ENCODE data around the gene ST6GALNAC3. TPM values are rescaled to one million over a fixed set of nuclear protein-coding genes. Genes with fewer than 3 reads are reported as not detected.
A peak's percentile ranks its signal among the peaks of the same experiment; 100 is the strongest.

ST6GALNAC3 gene
- total RNA-seq, 2 donors from 2014 or later, result 10.5 to 13.3 TPM

DNA sequence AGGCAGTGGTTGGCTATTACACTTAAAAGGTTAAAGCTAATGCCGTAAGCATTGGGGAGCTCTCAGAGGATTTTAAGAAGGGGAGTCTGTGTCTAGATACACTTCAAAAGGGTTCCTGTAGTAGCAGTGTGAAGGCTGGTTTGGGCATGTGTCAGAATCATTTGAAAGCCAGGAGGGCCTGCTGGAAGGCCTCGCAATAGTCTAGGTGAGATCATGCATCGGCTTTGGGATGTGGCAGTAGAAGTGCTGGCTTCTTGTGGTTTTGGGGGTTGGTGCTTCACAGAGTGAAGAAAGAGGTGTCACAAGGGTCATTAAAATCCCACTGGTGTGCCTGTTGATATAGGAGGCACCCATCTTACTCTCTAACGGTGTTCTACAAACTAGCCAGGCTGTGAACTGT lies 85.7 kb downstream of the ST6GALNAC3 start:
- ATAC-seq (no peak), DNase-seq (no peak)
- intact Hi-C loops (cut with DNase I, micrococcal nuclease), result no loop called here

GRCh38 chr1:76161451-76161850 lies 86.9 kb downstream of the ST6GALNAC3 start:
- no peak for DNase-seq
- intact Hi-C loops (cut with DNase I, micrococcal nuclease), result no loop called here
- no peak for ATAC-seq

DNA sequence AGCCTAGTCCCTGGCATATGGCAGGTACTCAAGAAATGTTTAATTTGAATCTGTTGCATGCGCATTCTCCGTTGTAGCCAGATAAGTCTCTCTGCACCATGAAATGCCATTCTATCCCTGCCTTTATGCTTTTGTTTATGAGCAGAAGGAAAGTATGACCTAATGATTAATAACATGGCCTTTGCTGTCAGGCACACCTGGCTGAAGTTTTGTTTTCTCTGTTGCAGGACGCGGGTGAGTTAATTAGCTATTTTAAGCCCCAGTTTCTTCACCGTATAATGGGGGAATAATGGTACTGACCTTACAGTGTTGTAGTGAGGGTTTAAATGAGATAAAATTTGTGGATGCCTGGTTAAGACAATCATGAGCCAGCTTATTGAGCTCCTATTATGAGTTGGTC lies 87.7 kb downstream of the ST6GALNAC3 start:
- intact Hi-C loops (cut with DNase I, micrococcal nuclease), result no loop called here
- DNase-seq (no peak), ATAC-seq (no peak)

GRCh38 chr1:76164165-76164564 lies 89.6 kb downstream of the ST6GALNAC3 start:
- DNase-seq (no peak), ATAC-seq (peak; percentile 58)
- intact Hi-C loops (cut with DNase I, micrococcal nuclease), result no loop called here

DNA sequence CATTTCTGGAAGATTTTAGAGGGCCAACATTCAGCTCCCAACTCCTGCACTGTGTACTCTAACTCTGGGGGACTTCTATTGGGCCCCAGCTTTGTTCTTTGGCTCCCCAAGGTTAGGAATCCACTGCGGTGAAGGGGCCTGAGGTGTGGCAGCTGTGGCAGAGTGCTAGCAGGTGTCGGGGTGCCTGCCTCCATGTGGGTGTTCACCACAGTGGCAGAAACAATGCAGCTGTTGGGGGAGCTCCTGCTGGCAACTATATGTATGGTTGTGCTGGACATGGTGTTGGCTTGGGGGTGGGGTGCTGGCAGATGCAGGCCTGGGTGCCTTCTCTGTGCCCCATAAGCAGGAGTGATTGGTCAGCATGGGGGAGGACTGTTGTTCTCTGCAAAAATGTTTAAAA lies 95.5 kb downstream of the ST6GALNAC3 start:
- no peak for DNase-seq

GRCh38 chr1:76170513-76170912 lies 96.0 kb downstream of the ST6GALNAC3 start:
- intact Hi-C loops (cut with DNase I, micrococcal nuclease), result no loop called here
- no peak for ATAC-seq
- DNase-seq, result no peak

More for the DNA sequence above, 95.5 kb downstream of the ST6GALNAC3 start:
- no peak for ATAC-seq
- intact Hi-C loops (cut with DNase I, micrococcal nuclease), result no loop called here

DNA sequence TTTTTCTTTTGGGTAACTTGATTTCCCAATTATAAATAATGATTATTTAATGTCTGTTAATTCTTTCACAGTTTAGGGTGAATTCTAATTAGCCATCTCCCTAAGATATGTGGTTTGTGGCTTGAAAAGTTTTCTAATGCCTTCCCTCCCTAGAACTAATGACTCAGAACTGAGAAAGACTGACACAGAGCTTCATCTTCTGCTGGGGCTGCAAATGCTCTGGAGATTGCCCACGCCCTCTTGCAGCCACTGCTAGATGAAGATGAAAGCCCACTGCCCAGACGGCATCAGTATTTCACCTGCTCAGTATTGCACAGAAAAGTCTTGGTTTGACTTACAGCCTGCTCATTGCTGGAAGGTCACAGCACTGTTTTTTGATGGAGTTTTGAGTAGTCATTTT lies 101.5 kb downstream of the ST6GALNAC3 start:
- ATAC-seq (no peak), DNase-seq (no peak)
- intact Hi-C loops (cut with DNase I, micrococcal nuclease), result no loop called here

DNA sequence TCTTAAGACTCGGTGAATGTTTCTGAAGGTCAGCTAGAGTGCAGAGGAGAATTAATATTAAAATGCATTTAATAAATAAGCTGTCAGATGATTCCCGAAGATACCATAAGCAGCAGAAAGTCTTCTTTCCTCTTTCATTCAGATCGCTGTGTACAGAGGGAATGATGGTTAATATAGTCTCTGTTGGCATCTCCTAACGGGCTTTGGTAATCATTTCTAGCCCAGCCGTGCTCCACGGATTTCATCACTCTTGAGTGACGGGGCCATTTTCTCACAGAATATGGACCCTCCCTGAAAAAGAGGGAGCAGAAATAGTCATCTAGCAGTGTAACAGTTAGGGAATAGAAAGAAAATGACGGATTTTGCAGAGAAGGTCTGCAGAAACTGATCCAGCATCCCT lies 103.1 kb downstream of the ST6GALNAC3 start:
- intact Hi-C loops (cut with DNase I, micrococcal nuclease), result no loop called here
- no peak for ATAC-seq
- no peak for DNase-seq

DNA sequence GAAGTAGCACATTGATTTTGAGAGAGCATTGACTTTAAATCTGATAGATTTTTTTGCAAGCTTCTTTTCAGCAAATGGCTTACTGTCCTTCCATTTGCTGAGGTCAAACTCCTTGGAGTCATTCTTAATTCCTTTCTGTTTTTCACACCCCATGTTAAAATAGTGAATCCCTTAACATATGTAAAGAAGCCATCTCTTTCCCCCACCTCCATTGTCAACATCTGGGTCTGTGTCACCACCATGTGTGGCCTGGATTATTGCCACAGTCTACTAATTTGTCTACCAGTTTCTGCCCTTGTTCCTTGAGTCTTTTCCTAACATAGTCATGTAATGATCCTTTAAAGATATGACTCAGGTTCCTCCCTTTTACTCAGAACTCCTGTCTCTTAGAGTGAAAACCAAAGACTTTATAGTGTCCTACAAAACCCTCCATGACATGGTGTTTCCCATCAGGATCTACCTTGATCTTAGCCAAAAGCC lies 104.7 kb downstream of the ST6GALNAC3 start:
- ATAC-seq (no peak), DNase-seq (no peak)
- intact Hi-C loops (cut with DNase I, micrococcal nuclease), result no loop called here

- DNase-seq (no peak), ATAC-seq (no peak)
- intact Hi-C loops (cut with DNase I, micrococcal nuclease), result no loop called here
Observed at GRCh38 chr1:76185207-76185606, 110.7 kb downstream of the ST6GALNAC3 start.

DNA sequence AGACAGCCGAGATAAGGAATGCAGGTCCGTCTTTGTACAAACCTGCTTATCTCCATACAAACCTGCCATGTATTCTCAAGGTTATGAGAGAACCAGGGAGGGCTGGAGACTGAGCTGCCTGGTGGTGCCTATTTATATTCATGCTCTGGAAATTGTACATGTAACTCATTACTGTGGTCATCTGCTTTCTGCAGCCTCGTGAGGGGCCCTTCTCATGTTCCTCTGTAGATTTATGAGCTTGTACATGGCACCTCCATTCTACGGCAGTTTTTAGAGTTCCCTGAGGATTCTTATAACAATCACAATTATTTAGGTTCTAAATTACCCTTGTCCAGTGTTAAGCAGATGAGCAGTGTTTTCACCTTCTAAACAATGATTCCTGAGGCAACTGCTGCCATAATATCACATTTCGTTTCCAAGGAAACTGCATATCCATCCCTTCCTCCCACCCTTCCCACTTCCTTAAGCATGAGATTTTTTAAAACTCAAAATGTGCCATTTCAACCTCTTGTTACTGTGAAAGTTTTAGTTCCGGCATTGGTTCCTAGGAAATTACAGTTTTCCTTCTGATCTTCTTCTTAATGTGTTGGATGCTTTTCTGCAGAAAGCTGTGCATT lies 112.1 kb downstream of the ST6GALNAC3 start:
- no peak for DNase-seq
- ATAC-seq, result no peak
- intact Hi-C loops (cut with DNase I, micrococcal nuclease), result no loop called here

DNA sequence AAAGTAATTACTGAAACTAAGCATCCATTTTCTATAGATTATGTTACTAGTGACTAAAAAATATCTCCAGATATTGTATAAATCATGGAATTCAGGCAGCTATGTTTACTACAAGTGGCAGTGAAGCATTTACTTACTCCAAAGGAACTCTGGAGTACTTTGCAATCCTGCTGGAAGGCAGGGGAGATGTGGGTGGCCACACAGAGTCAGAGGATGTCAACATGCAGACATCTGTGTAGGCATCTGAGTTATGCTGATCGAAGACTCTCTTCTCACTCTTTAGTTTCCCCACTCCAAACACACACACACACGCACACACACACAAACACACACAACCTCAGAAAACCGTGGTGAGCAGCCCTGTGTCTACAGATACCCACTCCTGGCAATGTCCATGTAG lies 112.9 kb downstream of the ST6GALNAC3 start:
- DNase-seq (no peak), ATAC-seq (no peak)
- intact Hi-C loops (cut with DNase I, micrococcal nuclease), result no loop called here

GRCh38 chr1:76189310-76189709 lies 114.8 kb downstream of the ST6GALNAC3 start:
- ATAC-seq, result no peak
- intact Hi-C loops (cut with DNase I, micrococcal nuclease), result no loop called here

DNA sequence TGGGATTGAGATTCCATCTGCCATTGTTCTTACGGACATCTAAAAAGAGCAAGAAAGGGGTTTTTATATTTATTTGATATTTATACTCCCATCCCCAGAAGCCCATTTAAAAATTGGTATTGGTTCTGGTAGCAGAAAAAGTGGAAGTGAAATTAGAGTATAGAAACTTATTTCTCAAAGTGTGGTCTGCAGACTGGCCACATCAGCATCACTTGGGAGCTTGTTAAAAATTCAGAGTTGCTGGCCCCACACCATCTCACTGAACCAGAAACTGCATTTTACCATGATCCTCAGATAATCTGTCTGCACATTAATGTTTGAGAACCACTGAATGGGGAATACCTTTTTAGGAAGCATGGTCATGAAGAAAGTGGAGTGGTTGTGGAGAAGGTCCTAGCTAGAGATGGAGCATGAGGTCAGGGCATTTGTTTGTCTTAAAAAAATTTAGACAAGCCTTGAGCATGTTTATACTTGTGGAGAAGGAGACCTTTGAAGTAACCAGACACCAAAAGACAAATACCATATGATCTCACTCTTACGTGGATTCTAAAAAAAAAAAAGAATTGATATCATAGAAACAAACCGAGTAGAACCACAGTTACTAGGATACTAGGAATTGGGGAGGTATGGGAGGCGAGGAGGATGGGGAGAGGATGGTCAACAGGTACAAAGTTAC lies 116.3 kb downstream of the ST6GALNAC3 start:
- intact Hi-C loops (cut with DNase I, micrococcal nuclease), result no loop called here
- DNase-seq (no peak), ATAC-seq (no peak)

More at GRCh38 chr1:76189310-76189709, 114.8 kb downstream of the ST6GALNAC3 start:
- DNase-seq, result no peak

DNA sequence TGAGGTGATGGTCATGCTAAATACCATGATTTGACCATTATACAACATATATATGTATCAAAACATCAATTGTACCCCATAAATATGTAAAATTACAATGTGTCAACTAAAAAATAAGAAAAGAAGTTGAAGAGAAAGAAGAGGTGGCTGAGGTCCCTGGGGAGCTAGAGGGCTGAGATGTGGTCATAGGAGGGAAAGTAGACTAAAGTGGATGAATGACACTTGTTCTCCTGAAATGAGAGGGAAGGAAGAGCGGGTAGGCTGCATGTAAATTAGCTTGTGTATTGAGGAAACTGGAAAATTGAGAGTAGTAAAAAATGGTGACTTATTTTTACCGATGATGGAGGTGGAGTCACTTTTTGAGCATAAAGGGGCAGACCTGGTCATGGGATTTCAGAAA lies 117.0 kb downstream of the ST6GALNAC3 start:
- intact Hi-C loops (cut with DNase I, micrococcal nuclease), result no loop called here
- DNase-seq (no peak), ATAC-seq (no peak)

GRCh38 chr1:76198452-76198851 lies 123.9 kb downstream of the ST6GALNAC3 start:
- ATAC-seq, result no peak
- intact Hi-C loops (cut with DNase I, micrococcal nuclease), result no loop called here
- DNase-seq, result no peak

DNA sequence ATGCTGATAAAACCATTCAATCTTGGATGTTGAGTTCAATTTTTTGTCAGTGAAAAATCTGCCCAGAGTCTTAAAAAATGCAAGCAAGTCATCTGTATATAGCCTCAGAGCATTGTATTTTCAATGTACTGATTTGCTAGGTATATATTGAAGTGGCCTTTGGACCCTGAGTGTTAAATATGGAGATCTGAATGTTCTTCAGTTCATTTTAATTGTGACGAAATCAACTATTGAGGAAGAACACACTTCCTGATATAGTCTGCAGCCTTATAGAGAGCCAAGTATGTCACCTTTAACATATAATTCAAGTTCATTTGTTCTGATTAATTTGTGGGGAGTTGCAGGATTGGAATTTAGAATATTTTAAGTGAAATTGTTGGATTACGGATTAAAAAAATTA lies 128.1 kb downstream of the ST6GALNAC3 start:
- ATAC-seq (peak; percentile 90), DNase-seq (no peak)
- intact Hi-C loops (cut with DNase I, micrococcal nuclease), result no loop called here

DNA sequence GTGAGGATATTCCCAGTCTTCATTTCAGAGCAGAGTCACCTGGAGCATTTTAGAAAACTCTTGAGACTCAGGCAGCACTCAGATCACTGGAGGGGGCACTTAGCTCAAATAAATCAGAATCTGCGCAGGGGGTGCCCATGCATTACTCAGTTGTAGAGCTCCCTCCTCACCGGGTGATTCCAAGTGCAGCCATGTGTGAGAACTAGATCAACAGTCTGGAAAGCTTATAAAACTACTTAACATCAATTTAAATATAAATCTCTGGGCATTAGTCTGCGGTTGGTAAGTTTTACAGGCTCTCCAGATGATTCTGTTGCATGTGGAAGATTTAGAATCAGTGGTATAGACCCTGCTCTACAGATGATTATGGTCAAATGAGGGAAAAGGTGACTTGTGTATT lies 128.6 kb downstream of the ST6GALNAC3 start:
- intact Hi-C loops (cut with DNase I, micrococcal nuclease), result no loop called here
- ATAC-seq (no peak), DNase-seq (no peak)

DNA sequence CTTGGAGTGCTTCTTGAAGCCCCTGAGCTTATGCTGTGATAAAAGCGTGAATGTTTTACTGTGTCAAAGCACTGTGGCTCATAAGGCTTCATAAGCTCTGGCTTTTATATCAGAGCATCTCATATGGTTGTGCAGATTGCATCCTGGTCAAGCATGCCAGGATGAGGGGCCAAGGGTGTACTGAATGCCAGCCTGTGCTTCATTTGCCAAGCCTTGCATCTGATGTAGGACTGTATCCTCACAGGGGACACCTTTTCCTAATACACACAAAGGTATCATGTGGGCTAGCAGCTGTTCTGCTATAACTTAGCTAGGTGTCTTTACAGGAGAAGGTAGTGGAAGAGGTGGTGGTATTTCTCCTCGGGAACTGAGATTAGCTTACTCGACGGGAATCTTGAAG lies 134.7 kb downstream of the ST6GALNAC3 start:
- intact Hi-C loops (cut with DNase I, micrococcal nuclease), result no loop called here
- no peak for DNase-seq
- ATAC-seq, result no peak

DNA sequence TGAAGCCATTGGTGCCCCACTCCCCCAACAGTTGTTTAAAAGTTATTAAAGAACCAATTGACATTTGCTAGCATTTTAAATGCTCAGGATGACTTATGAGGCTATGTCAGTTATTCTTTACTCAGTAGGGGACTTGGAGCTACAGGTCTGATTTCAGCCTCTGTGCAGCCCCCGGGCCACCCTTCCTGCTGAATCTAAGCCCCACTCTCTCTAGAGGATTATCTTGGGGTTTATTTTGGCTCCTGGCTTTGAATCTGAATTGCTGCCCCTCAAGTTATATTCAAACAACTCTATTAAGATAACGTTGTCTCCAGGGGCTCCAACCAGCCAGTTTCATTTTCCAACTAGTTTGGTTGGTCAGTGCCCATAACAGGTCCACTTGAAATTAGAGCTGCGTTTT lies 135.1 kb downstream of the ST6GALNAC3 start:
- intact Hi-C loops (cut with DNase I, micrococcal nuclease), result no loop called here
- DNase-seq, result no peak

DNA sequence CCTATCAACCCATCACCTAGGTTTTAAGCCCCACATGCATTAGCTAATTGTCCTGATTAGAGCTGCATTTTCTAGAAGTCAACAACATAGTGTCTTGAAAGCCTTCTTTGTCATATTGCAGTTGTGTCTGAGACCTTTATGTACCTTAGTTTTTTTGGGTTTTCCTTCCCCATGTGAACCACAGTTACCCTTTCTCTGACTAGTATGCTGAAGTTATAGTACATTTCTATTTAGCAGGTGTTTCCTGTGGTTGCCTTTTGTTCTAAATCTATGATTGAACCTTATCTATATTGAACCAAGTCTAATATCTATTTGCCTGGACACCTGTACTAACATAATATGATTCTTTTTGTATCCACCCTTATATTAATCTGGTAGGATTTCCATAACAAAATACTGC lies 135.6 kb downstream of the ST6GALNAC3 start:
- intact Hi-C loops (cut with DNase I, micrococcal nuclease), result no loop called here
- no peak for ATAC-seq
- no peak for DNase-seq

More for the DNA sequence above, 135.1 kb downstream of the ST6GALNAC3 start:
- no peak for ATAC-seq
